HT1080 (cell line): ENCODE measurements around the gene NRDE2. TPM values are rescaled to one million over a fixed set of nuclear protein-coding genes. Genes with fewer than 3 reads are reported as not detected.

ENCODE experiments used
- DNase-seq: peaks from one replicate; pipeline ENCODE4 v3.0.0-alpha.2; 2015; ENCODE audit warnings: low read depth
- polyA plus RNA-seq, 2 experiments: library from polyadenylated mRNA; depleted of rRNA; stranded (reverse); fragments of >200 nt; gene quantifications; 2 replicates each; pipeline ENCODE4 v1.2.3, GENCODE V29; 2015
- total RNA-seq: library from RNA; depleted of rRNA; stranded (reverse); fragments of >200 nt; shearing (Covaris generic); gene quantifications from 2 replicates; pipeline ENCODE4 v1.2.3, GENCODE V29; 2014; rRNA removed

NRDE2 gene, protein sequence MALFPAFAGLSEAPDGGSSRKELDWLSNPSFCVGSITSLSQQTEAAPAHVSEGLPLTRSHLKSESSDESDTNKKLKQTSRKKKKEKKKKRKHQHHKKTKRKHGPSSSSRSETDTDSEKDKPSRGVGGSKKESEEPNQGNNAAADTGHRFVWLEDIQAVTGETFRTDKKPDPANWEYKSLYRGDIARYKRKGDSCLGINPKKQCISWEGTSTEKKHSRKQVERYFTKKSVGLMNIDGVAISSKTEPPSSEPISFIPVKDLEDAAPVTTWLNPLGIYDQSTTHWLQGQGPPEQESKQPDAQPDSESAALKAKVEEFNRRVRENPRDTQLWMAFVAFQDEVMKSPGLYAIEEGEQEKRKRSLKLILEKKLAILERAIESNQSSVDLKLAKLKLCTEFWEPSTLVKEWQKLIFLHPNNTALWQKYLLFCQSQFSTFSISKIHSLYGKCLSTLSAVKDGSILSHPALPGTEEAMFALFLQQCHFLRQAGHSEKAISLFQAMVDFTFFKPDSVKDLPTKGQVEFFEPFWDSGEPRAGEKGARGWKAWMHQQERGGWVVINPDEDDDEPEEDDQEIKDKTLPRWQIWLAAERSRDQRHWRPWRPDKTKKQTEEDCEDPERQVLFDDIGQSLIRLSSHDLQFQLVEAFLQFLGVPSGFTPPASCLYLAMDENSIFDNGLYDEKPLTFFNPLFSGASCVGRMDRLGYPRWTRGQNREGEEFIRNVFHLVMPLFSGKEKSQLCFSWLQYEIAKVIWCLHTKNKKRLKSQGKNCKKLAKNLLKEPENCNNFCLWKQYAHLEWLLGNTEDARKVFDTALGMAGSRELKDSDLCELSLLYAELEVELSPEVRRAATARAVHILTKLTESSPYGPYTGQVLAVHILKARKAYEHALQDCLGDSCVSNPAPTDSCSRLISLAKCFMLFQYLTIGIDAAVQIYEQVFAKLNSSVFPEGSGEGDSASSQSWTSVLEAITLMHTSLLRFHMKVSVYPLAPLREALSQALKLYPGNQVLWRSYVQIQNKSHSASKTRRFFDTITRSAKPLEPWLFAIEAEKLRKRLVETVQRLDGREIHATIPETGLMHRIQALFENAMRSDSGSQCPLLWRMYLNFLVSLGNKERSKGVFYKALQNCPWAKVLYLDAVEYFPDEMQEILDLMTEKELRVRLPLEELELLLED
- 9.7 and 16.4 TPM in 2 replicates for total RNA-seq
- 7.1 and 7.3 TPM in 2 replicates for polyA plus RNA-seq (2015; cell fraction: cytosol; rRNA removed)
- polyA plus RNA-seq (2015; cell fraction: nucleus; rRNA removed), result 25.2 and 31.7 TPM in 2 replicates

DNA sequence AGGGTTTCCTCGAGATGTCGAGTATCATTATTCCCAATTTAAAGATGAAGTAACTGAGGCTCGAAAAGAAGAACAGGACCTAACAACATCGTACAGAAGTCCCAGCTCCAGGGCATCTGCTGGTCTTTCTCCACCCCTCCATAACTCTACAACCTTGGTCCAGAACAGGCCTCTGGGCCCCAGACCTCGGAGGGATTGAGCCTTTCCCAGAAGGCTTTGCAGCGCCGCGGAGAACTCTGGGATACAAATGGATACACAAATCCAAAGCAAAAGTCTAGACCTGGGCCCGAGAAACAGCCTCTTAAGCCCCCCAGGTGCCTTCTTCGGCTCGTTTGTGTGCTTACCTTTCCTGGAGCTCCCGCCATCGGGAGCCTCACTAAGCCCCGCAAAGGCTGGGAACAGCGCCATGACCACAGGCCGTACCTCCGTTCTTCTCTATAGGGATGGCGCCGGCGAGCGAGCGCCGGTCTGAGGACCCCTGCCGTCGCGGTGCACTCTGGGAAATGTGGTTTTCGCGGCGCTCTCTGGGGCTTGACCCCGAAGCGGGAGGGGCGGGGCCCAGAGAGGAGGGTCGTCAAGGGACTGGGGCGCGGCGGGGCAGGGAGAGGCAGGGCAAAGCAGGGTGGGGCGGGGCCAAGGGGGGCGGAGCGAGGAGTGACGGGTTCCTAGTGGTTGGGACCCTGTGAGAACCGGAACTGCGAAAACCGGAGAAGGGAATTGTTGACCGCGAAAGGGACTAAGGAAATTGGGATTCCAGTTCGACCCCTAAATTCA, at the start of gene NRDE2:
TSS of gene NRDE2 (minus strand) at position 445 of the 774 bp plus-strand sequence. CDS start at position 408, 37 bp downstream.
- peak; percentile 92 for DNase-seq

DNA sequence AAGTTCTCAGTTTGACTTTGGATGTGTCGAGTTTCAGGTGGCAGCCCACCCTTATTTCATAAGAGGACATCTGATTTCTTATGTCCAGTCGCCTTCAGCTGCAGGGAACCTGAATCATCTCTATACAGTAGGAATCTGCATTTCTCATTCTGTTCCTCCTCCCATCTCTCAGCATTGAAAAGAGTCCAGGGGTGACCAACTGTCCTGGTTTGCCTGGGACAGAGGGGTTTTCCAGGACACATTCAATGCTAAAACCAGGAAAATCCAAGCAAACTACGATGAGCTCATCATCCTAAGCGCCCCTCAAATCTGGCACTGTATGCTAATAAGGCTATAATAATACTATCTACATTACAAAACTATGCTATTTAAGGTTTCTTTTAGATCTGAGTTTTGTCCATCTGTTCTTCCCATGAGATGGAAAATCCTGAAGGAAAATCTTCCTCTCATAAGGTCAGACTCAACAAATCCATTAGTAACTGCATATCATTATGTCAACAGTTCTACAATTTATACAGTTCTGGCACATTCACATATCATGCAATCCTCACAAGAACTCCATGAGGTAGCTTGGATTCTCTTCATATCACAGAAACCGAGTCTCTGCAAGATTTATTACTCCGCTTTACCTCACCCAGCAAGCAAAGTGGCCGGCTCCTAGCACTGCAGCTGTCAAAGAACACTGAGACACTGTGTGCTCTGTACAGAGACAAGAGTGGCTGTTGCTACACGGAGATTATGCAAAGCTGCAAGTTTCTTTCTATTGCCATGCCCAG, 49.5 kb upstream of the NRDE2 start:
- DNase-seq, result no peak

DNA sequence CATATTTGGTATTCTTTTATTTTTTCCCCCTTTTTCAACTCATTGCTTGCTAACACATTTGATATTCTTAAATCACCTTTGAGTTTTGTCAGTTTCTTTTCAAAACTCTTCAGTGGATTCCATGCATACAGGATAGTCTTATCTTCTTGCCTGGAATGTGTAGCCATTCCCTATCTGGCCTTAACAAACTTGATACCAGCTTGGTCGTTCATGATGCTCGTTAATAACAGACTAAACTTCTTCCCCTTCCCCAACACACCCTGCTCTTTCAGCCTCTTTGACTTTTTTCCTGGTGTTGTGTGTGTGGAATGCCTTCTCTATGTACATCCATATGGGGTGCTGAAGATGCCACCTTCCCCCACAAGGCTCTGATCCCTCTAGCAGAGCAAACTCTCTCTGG, 47.4 kb upstream of the NRDE2 start:
- no peak for DNase-seq

DNA sequence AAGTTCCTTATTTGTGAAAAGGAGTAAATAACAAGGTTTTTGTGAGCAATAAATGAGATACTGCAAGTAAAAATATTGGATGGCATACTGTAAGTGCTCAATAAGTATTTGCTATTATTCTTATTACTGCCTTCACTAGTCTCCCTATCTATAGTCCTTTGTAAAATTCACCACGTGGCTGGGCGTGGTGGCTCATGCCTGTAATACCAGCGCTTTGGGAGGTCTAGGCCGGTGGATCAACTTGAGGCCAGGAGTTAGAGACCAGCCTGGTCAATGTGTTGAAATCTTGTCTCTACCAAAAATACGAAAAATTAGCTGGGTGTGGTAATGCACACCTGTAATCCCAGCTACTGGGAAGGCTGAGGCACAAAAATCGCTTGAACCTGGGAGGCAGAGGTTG, 46.5 kb upstream of the NRDE2 start:
- no peak for DNase-seq

DNA sequence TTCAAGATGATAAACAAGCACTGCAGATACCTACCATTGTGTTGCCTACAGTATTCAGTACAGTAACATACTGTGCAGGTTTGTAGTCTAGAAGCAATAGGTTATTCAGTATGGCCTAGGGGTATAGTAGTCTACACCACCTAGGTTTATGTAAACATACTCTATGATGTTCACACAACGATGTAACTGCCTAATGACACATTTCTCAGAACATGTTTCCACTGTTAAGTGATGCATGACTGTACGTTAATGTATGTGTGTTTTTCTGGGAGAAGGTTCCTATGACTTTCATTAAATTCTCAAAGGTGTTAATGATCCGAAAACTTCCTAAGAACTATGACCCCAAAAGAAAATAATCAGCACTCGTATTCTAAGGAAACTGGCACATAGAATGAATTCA, 44.2 kb upstream of the NRDE2 start:
- no peak for DNase-seq

DNA sequence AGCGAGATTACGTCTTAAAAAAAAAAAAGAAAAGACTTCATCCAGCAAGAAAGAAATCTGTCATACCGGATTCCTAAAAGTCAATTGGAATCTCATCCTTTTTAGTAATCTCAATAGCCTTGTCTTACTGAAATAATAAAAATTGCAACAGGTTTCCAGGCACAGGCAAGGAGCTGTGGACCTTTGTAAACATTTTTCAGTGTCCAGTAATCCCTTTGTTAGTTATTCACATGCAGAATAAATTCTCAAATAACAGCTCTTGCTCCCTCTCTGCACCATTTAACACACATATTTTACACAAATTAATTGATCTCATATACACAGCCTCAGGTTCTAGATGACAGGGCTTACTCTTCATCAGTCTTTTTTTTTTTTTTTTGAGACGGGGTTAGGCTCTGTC, 43.1 kb upstream of the NRDE2 start:
- DNase-seq, result no peak

DNA sequence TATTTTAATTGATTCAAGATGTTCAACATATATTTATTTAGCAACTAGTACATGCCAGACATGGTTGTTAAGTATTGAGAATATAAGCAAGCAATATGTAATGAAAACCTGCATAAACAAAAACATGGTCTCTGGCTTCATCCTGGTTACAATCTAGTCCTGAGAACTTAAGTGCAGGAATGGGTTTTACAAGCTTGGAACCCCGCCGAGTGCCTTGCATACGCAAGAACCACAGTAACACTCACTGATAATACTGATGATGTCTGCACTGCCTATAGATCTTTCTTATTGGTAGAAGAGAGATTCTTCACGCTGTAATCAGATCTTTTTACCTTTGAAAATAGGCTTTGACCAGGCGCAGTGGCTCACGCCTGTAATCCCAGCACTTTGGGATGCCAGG, 42.1 kb upstream of the NRDE2 start:
- no peak for DNase-seq

DNA sequence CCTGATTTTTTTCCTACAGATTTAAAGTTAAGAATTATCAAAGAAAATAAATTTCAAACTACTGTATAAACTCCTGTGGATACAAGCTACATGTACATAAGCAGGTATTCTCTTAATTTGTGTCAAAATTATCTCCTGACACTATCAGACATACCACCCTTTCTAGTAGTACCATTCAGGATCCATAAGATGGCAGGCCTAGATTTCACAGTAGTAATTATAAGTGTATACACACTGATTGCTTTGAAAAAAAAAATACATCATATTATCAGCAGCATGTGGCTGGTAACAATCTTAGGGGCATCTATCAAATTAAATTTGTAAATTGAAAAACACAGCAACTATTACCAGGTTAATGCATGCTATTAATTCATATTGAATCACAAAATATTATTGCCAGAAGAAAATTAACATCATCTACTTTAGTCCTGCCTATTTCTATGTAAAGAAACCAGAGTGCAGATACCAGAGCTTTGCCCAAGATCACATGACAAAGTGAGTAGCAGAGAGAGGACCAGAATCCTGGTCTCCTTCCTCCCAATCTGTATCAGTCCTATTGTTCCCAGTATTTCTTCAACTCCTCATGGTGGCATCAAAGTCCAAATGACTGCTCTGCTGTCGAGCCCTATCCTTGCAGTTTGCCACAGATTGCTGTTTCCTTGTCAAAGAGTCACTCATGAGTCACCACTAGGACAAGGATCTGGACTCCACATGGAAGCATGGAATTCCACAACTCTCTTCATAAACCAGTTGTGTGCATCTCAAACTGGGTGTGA, 37.4 kb upstream of the NRDE2 start:
- DNase-seq, result peak; percentile 67

DNA sequence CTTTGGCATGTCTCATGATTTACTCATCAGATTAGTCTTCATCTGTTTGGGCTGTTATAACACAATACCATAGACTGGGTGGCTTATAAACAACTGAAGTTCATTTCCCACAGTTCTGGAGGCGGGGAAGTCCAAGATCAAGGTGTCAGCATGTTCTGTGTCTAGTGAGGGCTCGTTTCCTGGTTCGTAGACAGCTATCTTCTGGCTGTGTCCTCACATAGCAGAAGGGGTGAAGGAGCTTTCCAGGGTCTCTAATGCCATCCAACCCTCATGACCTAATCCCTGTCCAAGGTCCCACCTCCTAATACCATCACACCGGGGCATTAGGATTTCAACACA, 30.8 kb upstream of the NRDE2 start:
- DNase-seq, result no peak

DNA sequence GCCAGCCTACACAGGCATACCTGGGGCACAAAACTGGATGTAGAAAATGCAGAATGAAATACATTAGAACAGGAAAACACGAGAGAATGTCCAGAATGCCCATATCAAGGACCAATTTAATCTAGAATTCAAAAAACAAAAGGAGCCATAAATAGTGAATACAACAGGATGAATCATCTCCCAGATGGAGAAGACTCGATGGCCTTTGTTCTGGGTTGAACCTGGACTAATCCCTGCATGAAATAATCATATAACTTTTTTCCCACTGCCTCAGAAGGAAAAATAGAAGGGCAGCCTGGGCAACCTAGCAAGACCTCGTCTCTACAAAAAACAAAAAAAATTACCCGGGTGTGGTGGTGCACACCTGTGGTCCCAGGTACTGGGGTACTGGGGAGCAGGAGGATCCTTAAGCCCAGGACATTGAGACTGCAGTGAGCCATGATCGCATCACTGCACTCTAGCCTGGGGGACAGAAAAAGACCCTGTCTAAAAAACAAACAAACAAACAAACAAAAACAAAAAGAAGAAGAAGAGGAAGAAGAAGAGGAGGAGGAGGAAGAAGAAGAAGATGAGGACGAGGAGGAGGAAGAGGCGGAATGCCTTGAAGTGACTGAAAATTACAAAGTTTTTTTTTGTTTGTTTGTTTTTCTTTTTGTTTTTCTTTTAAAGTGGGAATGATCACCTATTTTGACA, 30.3 kb upstream of the NRDE2 start:
- no peak for DNase-seq

DNA sequence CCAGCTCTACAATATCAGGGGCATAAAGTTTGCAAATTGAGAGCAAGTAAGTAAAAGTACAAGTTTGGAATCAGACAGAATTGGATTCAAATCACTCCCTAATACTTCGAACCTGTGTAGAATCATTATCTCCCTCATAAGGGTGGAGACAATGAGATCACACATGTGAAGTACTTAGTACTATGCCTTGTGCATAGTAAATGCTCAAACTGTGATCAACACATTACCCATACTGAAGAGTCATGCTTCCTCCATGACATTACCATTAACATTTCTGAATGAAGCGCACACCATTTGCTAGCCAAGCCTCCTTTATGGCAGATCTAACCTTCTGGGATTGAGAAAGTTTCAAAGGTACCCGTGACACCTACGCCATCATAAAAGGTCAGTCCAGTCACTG, 26.6 kb upstream of the NRDE2 start:
- DNase-seq, result no peak

DNA sequence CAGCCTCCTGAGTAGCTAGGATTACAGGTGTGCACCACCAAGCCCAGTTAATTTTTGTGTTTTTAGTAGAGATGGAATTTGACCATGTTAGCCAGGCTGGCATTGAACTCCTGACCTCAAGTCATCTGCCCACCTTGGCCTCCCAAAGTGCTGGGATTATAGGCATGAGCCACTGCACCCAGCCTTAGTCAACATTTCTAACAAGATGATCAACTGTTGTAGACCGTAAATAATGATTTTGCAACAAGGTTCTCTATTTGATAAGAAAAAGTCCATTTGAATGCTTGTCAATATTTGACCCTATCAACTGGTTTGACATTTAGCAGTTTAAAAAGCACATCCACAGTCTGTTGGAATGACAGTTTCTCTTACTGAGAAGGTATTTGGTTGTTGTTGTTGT, 25.2 kb upstream of the NRDE2 start:
- DNase-seq, result no peak

DNA sequence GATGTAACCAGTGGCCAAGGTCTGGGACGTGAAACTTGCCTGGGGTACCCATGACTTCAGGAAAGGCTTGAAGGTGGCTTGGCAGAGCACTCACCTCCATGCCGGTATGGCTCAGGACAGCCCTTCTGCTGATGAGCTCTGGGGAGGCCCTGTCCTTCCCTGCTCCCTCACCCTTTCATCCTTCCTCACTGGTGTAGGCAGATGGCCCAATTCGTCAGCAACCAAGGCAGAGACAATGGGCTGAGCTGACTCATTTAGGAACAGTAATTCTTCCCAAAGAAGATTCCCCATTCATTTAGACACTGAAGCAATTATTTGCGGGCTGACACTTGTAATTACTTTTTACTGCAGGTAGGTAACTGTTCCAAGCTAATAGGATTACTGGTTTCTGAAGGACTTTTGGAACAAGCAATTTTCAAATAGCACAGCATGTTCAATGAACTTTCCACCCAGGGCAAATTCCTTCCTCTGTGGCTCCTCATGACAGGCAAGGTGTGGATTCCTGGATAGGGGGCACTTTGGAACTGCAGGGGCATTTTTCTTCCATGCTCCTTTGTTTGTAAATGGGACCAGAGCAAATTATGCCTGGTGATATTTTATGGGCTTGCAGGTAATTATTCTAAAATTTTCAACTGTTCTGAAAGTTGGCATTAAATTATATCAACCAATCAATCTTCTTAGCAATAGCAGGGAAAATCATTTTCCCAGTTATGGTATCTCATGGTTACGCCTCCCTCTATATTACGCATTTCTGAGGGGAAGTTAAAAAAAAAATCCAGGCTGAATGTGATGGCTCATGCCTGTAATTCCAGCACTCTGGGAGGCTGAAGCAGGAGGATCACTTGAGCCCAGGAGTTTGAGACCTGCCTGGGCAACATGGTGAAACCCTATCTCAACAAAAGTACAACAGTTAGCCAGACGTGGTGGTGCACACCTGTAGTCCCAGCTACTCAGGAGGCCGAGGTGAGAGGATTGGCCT, 24.1 kb upstream of the NRDE2 start:
- DNase-seq, result peak; percentile 45

DNA sequence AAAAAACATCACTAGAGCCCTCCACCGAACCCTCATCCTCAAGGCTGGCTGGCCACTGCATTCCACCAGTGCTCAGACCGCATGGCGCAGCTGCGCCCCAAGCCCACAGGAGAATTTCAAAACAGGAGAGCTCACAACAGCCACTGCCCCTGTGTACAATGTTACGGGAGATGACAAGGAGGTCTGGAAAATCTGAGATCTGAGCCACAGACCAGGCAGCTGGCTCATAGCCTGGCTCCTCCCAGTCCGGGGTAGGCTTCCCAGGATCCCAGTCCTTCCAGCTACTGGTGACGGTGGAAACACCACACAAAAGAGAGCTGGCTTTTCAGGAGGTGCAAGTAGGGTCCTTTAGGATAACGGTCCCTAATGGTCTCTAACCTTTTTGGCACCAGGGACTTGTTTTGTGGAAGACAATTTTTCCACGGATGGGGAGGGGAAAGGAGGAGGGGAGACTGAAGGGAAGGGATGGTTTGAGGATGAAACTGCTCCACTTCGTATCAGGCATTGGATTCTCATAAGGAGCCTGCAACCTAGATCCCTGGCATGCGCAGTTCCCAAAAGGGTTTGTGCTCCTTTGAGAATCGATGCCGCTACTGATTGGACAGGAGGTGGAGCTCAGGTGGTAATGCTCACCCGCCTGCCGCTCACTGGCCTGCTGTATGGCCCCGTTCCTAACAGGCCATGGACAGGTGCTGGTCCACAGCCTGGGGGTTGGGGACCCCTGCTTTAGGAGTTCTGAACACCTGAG, 23.0 kb upstream of the NRDE2 start:
- no peak for DNase-seq

DNA sequence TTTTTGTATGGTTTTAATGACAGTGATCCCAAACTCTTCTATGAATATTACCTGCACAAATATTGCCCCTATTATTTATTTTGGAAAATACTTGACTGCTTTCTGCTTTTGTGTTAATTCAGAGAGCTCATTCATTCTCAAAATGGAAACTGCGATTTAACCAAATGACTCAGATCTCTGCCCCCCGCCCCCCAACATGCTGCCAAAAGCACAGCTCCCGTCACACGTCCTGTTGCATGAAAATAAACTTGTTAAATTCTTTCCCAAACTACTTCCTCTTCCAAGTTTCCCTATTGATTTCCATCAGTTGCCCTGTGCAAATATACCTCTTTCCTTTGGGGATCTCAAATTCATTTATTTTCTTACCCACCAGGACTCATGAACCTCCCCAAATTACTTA, 18.0 kb upstream of the NRDE2 start:
- DNase-seq, result no peak

DNA sequence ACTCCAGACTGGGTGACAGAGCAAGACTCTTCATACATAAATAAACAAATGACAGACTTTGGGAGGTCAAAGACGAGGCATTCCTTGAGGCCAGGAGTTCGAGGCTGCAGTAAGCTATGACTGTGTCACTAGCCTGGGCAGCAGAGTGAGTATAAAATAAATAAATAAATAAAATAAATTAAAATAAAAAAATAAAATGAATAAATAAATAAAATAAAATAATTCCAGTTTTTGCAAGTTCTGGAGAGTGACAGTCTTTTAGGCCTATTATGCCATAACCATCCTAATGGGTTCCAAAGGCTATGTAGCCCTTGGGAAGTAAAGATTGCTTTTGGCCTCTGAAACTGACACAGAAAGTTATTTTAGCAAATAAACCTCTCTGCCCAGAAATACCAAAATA, 16.5 kb upstream of the NRDE2 start:
- DNase-seq, result no peak

DNA sequence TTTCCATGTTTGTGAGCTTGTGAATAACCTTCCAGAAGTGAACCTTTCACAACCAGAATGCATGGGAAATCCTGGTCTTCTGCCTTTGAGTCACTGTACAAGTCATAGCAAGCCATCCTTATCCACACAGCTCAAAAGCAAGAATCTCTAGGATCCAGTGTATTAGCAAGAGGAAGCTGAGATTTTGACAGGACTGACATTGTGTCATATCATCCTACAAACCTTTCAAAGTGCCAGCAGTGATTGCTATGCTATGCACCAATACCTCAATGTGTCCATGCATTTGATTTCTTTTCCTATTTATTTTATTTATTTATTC, 13.5 kb upstream of the NRDE2 start:
- DNase-seq, result peak; percentile 7
